HFF-Myc (cell line): Measurements from ENCODE around the gene CYP4B1.
"Not testable (repeated sequence)": the region's sequence is repeated elsewhere in the genome, so short reads cannot be mapped to it uniquely, and the experiment has no call there.

Source experiments
- DNase-seq: peaks from one replicate; pipeline ENCODE4 v3.0.0-alpha.2; 2011; ENCODE audit warnings: low read depth; ENCODE audit errors: extremely low read depth
- H3K4me3 ChIP-seq: replicated peaks from 2 replicates; pipeline ENCODE4 v1.5.1; 2011; ENCODE audit warnings: low read depth, mild to moderate bottlenecking, control low read depth, low read length
- CTCF ChIP-seq: IDR thresholded peaks from 2 replicates; pipeline ENCODE4 v1.5.1; 2012; ENCODE audit warnings: mild to moderate bottlenecking, low read depth, low read length, control low read depth; ENCODE audit errors: missing control alignments

Gene CYP4B1

DNA sequence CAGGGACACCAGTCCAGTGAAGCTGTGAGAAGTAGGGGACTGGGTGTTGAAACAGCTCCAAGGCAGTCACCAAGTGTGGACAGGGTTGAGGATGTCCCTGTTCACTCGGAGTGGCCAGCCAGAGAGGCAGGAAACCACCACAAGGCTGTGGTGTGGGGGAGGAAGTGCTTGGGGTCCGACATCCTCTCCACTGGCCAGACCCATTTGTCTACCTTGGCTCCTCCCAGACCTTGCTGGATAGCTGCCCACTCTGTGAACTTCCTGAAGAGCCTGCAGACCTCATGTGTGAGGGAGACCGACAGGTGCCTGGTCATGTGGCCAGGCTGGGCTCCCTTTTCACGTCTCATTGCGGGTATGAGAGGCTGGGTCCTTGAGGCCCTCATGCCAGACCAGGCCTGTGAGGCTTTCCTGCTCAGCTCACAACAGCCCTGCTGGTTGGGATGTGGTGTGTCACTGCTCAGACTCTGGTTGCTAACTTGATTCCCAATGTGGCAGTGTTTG, 21.8 kb downstream of the CYP4B1 start:
- no peak overlapping the region for H3K4me3 ChIP-seq
- no peak for TF ChIP-seq CTCF
- DNase-seq, result no peak

DNA sequence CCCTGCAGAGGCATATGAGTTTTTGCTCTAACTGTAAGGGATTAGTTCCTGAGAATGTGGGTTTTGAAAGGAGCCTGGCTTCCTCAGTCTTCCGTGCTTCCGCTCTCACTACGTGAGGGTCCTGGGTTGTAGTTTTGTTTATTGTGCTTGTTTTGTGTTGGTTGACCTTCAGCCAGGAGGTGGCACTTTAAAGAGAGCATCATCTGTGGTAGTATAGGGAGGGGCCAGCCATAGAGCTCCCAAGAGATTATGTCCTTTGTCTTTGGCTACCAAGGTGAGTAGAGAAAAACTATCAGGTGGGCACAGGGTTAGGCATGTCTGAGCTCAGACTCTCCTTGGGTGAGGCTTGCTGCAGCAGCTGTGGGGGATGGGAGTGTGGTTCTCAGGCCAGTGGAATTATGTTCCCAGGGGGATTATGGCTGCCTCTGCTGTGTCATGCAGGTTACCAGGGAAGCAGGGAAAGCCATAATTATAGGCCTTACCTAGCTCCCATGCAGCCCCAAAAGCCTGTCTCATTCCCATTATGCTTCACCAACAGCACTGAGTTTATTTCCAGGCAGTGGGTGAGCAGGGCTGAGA, 23.5 kb downstream of the CYP4B1 start:
- no peak for DNase-seq
- no peak overlapping the region for H3K4me3 ChIP-seq
- TF ChIP-seq CTCF, result no peak

DNA sequence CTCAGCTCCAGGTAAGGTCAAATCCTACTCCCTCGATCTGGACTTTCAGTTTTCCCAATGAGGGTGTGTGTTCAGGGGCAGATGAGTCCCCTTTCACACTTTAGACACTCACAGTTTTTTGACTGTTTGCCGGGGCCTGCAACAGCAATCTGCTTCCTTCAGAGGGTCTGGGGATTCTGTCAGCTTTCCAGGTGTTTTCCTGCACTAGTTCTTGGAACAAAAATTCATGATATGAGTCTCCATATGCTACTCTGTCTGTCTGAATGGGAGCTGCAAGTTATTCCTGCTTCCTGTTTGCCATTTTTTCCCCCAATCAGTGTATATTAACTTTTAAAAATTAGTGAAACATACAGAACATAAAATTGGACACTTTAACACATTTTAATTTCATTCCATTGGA, 24.3 kb downstream of the CYP4B1 start:
- no peak overlapping the region for H3K4me3 ChIP-seq
- no peak for TF ChIP-seq CTCF

DNA sequence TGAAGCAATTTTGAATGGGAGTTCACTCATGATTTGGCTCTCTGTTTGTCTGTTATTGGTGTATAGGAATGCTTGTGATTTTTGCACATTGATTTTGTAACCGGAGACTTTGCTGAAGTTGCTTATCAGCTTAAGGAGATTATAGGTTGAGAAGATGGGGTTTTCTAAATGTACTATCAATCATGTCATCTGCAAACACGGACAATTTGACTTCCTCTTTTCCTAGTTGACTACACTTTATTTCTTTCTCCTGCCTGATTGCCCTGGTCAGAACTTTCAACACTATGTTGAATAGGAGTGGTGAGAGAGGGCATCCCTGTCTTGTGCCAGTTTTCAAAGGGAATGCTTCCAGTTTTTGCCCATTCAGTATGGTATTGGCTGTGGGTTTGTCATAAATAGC, 28.0 kb downstream of the CYP4B1 start:
- not testable (repeated sequence) for H3K4me3 ChIP-seq, DNase-seq

More for the DNA sequence above, 24.3 kb downstream of the CYP4B1 start:
- no peak for DNase-seq

GRCh38 chr1:46830665-46831322, 31.9 kb downstream of the CYP4B1 start:
- H3K4me3 ChIP-seq, result no peak overlapping the region
- no peak for TF ChIP-seq CTCF
- DNase-seq, result no peak

DNA sequence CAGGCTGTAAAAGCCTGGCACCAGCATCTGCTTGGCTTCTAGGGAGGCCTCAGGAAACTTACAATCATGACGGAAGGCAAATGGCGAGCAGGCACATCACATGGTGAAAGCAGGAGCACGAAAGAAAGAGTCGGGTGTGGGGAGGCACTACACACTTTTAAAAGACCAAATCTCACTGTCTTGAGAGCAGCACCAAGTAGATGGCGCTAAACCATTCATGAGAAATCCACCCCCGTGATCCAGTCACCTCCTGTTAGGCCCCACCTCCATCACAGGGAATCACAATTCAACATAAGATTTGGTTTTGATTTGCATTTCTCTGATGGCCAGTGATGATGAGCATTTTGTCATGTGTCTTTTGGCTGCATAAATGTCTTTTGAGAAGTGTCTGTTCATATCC, 36.6 kb downstream of the CYP4B1 start:
- DNase-seq, H3K4me3 ChIP-seq: not testable (repeated sequence)

GRCh38 chr1:46846386-46846785, 47.5 kb downstream of the CYP4B1 start:
- DNase-seq, H3K4me3 ChIP-seq: not testable (repeated sequence)

GRCh38 chr1:46857660-46858065, 58.8 kb downstream of the CYP4B1 start:
- not testable (repeated sequence) for DNase-seq, H3K4me3 ChIP-seq

- no peak overlapping the region for H3K4me3 ChIP-seq
- DNase-seq, result no peak
- no peak for TF ChIP-seq CTCF
Measured at GRCh38 chr1:46862348-46862747, 63.5 kb downstream of the CYP4B1 start.
